ENCODE measurements around the gene INSR.

GRCh38 chr19:7242601-7243258, 51.5 kb downstream of the INSR start:
- no peak for TF ChIP-seq KAT7 (CRISPR knock-in tag; IDR thresholded peaks at IDR 0.05; ENCODE audit: borderline replicate concordance)
- no peak for TF ChIP-seq FOXP4 (CRISPR knock-in tag; IDR thresholded peaks at IDR 0.05)
- no peak for TF ChIP-seq CREM (CRISPR knock-in tag; IDR thresholded peaks at IDR 0.05)
- TF ChIP-seq CTCF (IDR thresholded peaks at IDR 0.05), result no peak
- TF ChIP-seq MAX (CRISPR knock-in tag; IDR thresholded peaks at IDR 0.05), result no peak
- no peak for TF ChIP-seq NR2C2 (CRISPR knock-in tag; IDR thresholded peaks at IDR 0.05)
- TF ChIP-seq, protein P1, sequence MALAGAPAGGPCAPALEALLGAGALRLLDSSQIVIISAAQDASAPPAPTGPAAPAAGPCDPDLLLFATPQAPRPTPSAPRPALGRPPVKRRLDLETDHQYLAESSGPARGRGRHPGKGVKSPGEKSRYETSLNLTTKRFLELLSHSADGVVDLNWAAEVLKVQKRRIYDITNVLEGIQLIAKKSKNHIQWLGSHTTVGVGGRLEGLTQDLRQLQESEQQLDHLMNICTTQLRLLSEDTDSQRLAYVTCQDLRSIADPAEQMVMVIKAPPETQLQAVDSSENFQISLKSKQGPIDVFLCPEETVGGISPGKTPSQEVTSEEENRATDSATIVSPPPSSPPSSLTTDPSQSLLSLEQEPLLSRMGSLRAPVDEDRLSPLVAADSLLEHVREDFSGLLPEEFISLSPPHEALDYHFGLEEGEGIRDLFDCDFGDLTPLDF (CRISPR knock-in tag; IDR thresholded peaks at IDR 0.05), result no peak
- TF ChIP-seq FOXP1 (CRISPR knock-in tag; IDR thresholded peaks at IDR 0.05; ENCODE audit: borderline replicate concordance), result no peak
- TF ChIP-seq NR3C1 (CRISPR knock-in tag; conservative IDR thresholded peaks at IDR 0.05; ENCODE audit: low read depth), result no peak
- no peak for TF ChIP-seq ETV6 (CRISPR knock-in tag; IDR thresholded peaks at IDR 0.05)
- no peak for TF ChIP-seq IRF2 (CRISPR knock-in tag; IDR thresholded peaks at IDR 0.05; ENCODE audit: borderline replicate concordance, low read depth)
- no peak for TF ChIP-seq NFE2L1 (CRISPR knock-in tag; IDR thresholded peaks at IDR 0.05)
- TF ChIP-seq ZNF138 (CRISPR knock-in tag; conservative IDR thresholded peaks at IDR 0.05), result no peak
- TF ChIP-seq CBFB (CRISPR knock-in tag; IDR thresholded peaks at IDR 0.05; ENCODE audit: low read depth), result no peak

Measured in WTC11 (cell line).